Glomerular visceral epithelial cell (primary cell): ENCODE data around the gene ANO1.

Experiments
- DNase-seq: peaks from one replicate; pipeline ENCODE4 v3.0.0-alpha.2; 2016; ENCODE audit errors: extremely low spot score

The ANO1 gene

GRCh38 chr11:70050243-70050642, 27.9 kb upstream of the ANO1 start:
- DNase-seq: no peak

GRCh38 chr11:70054004-70054403, 24.1 kb upstream of the ANO1 start:
- no peak for DNase-seq

GRCh38 chr11:70055444-70055843, 22.7 kb upstream of the ANO1 start:
- DNase-seq: no peak

- no peak for DNase-seq
These were observed 21.0 kb upstream of the ANO1 start for GRCh38 chr11:70057080-70057479.

- no peak for DNase-seq
These were observed 18.1 kb upstream of the ANO1 start for GRCh38 chr11:70059971-70060370.

- DNase-seq: no peak
These were observed 17.4 kb upstream of the ANO1 start for GRCh38 chr11:70060611-70061293.

GRCh38 chr11:70061734-70062133, 16.4 kb upstream of the ANO1 start:
- no peak for DNase-seq

- no peak for DNase-seq
These were observed 15.0 kb upstream of the ANO1 start for GRCh38 chr11:70063121-70063520.

- DNase-seq: no peak
These were observed 14.6 kb upstream of the ANO1 start for GRCh38 chr11:70063555-70063954.

GRCh38 chr11:70064008-70064725, 13.9 kb upstream of the ANO1 start:
- no peak for DNase-seq

- DNase-seq: no peak
These were observed 13.3 kb upstream of the ANO1 start for GRCh38 chr11:70064726-70065317.

- DNase-seq: no peak
These were observed 12.6 kb upstream of the ANO1 start for GRCh38 chr11:70065318-70066135.

GRCh38 chr11:70066136-70066520, 12.0 kb upstream of the ANO1 start:
- no peak for DNase-seq

- DNase-seq: no peak
These were observed 11.5 kb upstream of the ANO1 start for GRCh38 chr11:70066628-70067027.

- DNase-seq: no peak
These were observed 11.1 kb upstream of the ANO1 start for GRCh38 chr11:70067036-70067435.

GRCh38 chr11:70067591-70068341, 10.4 kb upstream of the ANO1 start:
- no peak for DNase-seq

GRCh38 chr11:70068345-70068744, 9.8 kb upstream of the ANO1 start:
- DNase-seq: no peak

GRCh38 chr11:70068950-70069349, 9.2 kb upstream of the ANO1 start:
- no peak for DNase-seq

GRCh38 chr11:70070706-70071105, 7.4 kb upstream of the ANO1 start:
- no peak for DNase-seq

GRCh38 chr11:70071996-70072395, 6.1 kb upstream of the ANO1 start:
- DNase-seq: no peak

GRCh38 chr11:70072461-70072860, 5.7 kb upstream of the ANO1 start:
- no peak for DNase-seq
